Hepatocyte (in vitro differentiated cells): ENCODE results near the gene GATAD2A. TPM values are rescaled to one million over a fixed set of nuclear protein-coding genes. Genes with fewer than 3 reads are reported as not detected.

Source experiments
- DNase-seq: peaks from one replicate; pipeline ENCODE4 v3.0.0-alpha.2; 2016; ENCODE audit warnings: low spot score
- H2AFZ ChIP-seq: fragments of 200-600 bp; sonication (generic); 2 replicates; pipeline ENCODE4 v1.6.0; 2016; ENCODE audit warnings: antibody characterized with exemption, mild to moderate bottlenecking
- H3K27ac ChIP-seq: fragments of 200-600 bp; sonication (generic); 2 replicates; pipeline ENCODE4 v1.5.1; 2016; ENCODE audit warnings: mild to moderate bottlenecking
- H3K27me3 ChIP-seq: fragments of 200-600 bp; sonication (generic); 2 replicates; pipeline ENCODE4 v1.6.1; 2016
- H3K36me3 ChIP-seq: fragments of 200-600 bp; sonication (generic); replicated peaks from 2 replicates; pipeline ENCODE4 v1.5.1; 2016; ENCODE audit warnings: low read depth; ENCODE audit not compliant: insufficient read depth
- H3K4me1 ChIP-seq: fragments of 200-600 bp; sonication (generic); 2 replicates; pipeline ENCODE4 v1.5.1; 2016; ENCODE audit warnings: mild to moderate bottlenecking, moderate library complexity; ENCODE audit not compliant: insufficient read depth
- H3K4me2 ChIP-seq: fragments of 200-600 bp; sonication (generic); 2 replicates; pipeline ENCODE4 v1.6.0; 2016
- H3K4me3 ChIP-seq: fragments of 200-600 bp; sonication (generic); 2 replicates; pipeline ENCODE4 v1.5.1; 2016; ENCODE audit warnings: mild to moderate bottlenecking
- H3K79me2 ChIP-seq: fragments of 200-600 bp; sonication (generic); 2 replicates; pipeline ENCODE4 v1.6.0; 2017; ENCODE audit warnings: mild to moderate bottlenecking
- H3K9me2 ChIP-seq: fragments of 200-600 bp; sonication (generic); replicated peaks from 2 replicates; pipeline ENCODE4 v1.6.0; 2017; ENCODE audit warnings: mild to moderate bottlenecking; ENCODE audit not compliant: insufficient read depth
- H3K9me3 ChIP-seq: fragments of 200-600 bp; sonication (generic); 2 replicates; pipeline ENCODE4 v1.5.1; 2016; ENCODE audit warnings: low read depth, mild to moderate bottlenecking
- H4K20me1 ChIP-seq: fragments of 200-600 bp; sonication (generic); 2 replicates; pipeline ENCODE4 v1.6.0; 2016; ENCODE audit warnings: mild to moderate bottlenecking; ENCODE audit not compliant: insufficient read depth, poor library complexity, severe bottlenecking
- EZH2 ChIP-seq: fragments of 200-600 bp; sonication (generic); IDR thresholded peaks from 2 replicates; pipeline ENCODE4 v1.6.1; 2016; ENCODE audit warnings: antibody characterized with exemption, mild to moderate bottlenecking, borderline replicate concordance
- EZH2phosphoT487 ChIP-seq: fragments of 200-600 bp; sonication (generic); IDR thresholded peaks from one replicate; pipeline ENCODE4 v1.6.1; 2018; ENCODE audit warnings: antibody characterized with exemption, mild to moderate bottlenecking, low read depth, moderate library complexity; ENCODE audit not compliant: unreplicated experiment, severe bottlenecking
- WGBS: methylation state at CpG from one replicate; pipeline ENCODE4 v1.1.6; 2016; ENCODE audit warnings: low lambda C conversion rate; ENCODE audit errors: missing lambda C conversion rate; 5-methylcytosine and 5-hydroxymethylcytosine counted together
- polyA plus RNA-seq: library from polyadenylated mRNA; unstranded; fragments of >200 nt; fragmentation: Nextera tagmentation; extraction: Ambion mirVana; gene quantifications from 2 replicates; pipeline ENCODE4 v1.2.1, GENCODE V29; 2016
- total RNA-seq: library from RNA; depleted of rRNA; stranded (reverse); fragments of >200 nt; gene quantifications from 2 replicates; pipeline ENCODE4 v1.2.3, GENCODE V29; 2014
- TF ChIP-seq, protein P1 (sequence below): fragments of 200-600 bp; sonication (generic); IDR thresholded peaks from 2 replicates; pipeline ENCODE4 v1.5.1; 2016; ENCODE audit warnings: antibody characterized with exemption, mild to moderate bottlenecking; ENCODE audit not compliant: poor library complexity

Gene GATAD2A
- total and polyA plus RNA-seq, 2 experiments from 2014 or later, result 35.3 to 35.7 TPM

DNA sequence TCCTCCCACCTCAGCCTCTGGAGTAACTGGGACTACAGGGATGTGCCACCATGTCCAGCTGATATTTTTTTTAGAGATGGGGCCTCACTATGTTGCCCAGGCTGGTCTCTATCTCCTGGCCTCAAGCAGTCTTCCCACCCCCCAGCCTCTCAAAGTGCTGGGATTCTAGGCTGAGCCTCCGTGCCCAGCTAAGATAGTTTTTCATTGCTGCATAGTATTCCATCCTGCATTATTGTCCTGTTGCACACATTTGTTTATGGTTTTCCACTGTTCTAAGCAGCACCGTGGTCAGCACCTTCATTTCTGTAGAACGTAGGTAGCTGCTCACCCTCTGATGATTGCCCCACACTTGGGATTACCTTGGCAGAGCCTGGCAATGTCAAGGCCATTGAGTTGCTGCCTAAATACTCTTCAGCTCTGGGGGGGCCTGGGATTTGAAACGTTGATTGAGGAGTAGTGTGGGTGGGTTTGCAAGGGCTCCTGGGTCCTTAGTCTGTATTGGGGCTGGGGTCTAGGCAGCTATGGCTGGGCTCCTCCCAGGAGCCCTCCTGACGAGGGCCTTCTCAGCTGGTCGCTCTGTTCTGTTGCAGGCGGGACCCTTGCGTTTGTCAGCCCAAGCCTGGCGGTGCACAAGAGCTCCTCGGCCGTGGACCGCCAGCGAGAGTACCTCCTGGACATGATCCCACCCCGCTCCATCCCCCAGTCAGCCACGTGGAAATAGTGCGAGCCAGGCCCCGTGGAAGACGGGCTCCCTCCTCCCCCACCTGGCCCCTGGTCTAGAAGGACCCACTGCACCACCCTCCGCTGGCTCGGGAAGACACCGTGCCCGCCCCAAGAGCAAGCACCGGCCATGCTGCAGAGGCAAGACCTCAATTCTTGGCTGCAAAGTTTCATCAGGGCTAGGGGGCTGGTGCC lies 99.5 kb downstream of the GATAD2A start:
- Histone ChIP-seq H3K4me2 (no peak overlapping the region), H3K79me2 (no peaks in the 10 kb centered on the region), H3K36me3 (no peaks in the 10 kb centered on the region), H3K4me1 (no peaks in the 10 kb centered on the region), H3K9me2 (no peaks in the 10 kb centered on the region), H3K27me3 (no peaks in the 10 kb centered on the region), H3K27ac (no peak overlapping the region), H3K4me3 (no peak overlapping the region), H4K20me1 (no peaks in the 10 kb centered on the region), H3K9me3 (no peaks in the 10 kb centered on the region), H2AFZ (no peak overlapping the region)
- no peak for TF ChIP-seq EZH2phosphoT487
- TF ChIP-seq EZH2, result no peak
- TF ChIP-seq, protein P1, sequence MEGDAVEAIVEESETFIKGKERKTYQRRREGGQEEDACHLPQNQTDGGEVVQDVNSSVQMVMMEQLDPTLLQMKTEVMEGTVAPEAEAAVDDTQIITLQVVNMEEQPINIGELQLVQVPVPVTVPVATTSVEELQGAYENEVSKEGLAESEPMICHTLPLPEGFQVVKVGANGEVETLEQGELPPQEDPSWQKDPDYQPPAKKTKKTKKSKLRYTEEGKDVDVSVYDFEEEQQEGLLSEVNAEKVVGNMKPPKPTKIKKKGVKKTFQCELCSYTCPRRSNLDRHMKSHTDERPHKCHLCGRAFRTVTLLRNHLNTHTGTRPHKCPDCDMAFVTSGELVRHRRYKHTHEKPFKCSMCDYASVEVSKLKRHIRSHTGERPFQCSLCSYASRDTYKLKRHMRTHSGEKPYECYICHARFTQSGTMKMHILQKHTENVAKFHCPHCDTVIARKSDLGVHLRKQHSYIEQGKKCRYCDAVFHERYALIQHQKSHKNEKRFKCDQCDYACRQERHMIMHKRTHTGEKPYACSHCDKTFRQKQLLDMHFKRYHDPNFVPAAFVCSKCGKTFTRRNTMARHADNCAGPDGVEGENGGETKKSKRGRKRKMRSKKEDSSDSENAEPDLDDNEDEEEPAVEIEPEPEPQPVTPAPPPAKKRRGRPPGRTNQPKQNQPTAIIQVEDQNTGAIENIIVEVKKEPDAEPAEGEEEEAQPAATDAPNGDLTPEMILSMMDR, result no peak
- no peak for DNase-seq
- 94% methylated on average over 19 of the region's 23 CpGs for WGBS

DNA sequence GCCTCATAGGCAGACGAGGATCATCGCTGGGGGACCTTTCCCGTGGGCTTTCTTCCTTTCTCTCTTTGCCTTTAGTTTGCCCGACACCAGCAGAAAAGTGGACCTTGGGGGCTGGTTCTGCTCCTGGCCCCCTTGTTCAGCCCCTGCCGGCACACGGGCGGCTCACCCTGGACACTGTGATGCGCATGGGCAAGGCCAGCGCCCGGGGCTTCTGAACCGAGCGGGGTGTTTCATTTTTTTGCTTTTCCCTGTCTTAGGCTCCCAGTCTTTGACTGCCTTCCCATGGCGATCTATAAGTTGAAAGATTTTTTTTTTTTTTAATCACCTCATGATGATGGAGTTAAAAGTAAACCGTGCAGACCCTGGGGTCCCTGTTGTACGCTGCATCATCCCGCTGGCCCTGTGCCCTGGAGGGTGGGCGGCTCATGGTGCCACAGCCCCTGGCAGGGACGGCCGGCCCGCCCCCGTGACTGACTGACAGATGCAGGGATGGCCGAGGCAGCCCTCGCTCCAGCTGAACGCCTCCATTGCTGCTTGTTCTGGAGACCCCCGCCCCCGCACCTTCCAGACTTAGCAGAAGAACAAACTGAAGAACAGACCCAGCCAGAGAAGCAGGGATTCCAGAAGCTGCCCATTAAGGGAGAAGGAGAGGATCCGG lies 100.3 kb downstream of the GATAD2A start:
- Histone ChIP-seq H4K20me1 (no peaks in the 10 kb centered on the region), H3K4me1 (no peaks in the 10 kb centered on the region), H3K27ac (no peak overlapping the region), H3K27me3 (no peaks in the 10 kb centered on the region), H3K79me2 (no peaks in the 10 kb centered on the region), H3K9me2 (no peaks in the 10 kb centered on the region), H3K9me3 (no peaks in the 10 kb centered on the region), H3K36me3 (no peaks in the 10 kb centered on the region), H3K4me2 (no peak overlapping the region), H2AFZ (no peak overlapping the region), H3K4me3 (no peak overlapping the region)
- TF ChIP-seq EZH2 (no peak), EZH2phosphoT487 (no peak)
- TF ChIP-seq, protein P1, result no peak
- no peak for DNase-seq
- WGBS, result 96% methylated on average over 27 of the region's 27 CpGs

DNA sequence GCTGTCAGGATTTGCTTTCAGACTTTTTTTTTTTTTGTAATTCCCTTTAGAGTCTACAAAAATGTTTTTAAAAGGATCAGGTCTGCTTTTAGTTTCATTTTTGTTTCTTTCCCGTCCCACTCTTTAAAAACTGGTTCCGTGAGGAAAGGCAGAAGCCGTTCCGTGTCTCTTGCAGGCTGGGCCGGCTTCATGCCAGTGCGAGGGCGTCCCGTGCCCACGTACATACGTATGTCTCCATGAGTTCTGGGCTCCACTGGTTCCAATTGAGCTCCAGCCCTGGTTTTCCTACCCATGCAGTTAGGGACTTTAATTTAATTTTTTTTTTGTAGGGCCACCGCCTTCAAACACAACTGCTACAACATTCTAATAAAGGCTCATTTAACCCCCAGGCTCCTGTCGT lies 101.1 kb downstream of the GATAD2A start:
- Histone ChIP-seq H3K4me1 (no peaks in the 10 kb centered on the region), H3K4me2 (no peak overlapping the region), H3K27ac (no peak overlapping the region), H3K9me2 (no peaks in the 10 kb centered on the region), H3K79me2 (no peaks in the 10 kb centered on the region), H2AFZ (no peak overlapping the region), H3K9me3 (no peaks in the 10 kb centered on the region), H3K36me3 (no peaks in the 10 kb centered on the region), H3K27me3 (no peaks in the 10 kb centered on the region), H4K20me1 (no peaks in the 10 kb centered on the region), H3K4me3 (no peak overlapping the region)
- DNase-seq, result no peak
- 96% methylated on average over 12 of the region's 12 CpGs for WGBS
- TF ChIP-seq EZH2, result no peak
- TF ChIP-seq EZH2phosphoT487, result no peak
- TF ChIP-seq, protein P1, result no peak
